ENCODE measurements around the gene LIN7B. TPM values are rescaled to one million over a fixed set of nuclear protein-coding genes. Genes with fewer than 3 reads are reported as not detected.

The LIN7B gene
- total RNA-seq, 2 donors from 2014 or later, result 11.8 to 14.6 TPM

GRCh38 chr19:49081273-49081672 is 32.9 kb upstream of the LIN7B start:
- Histone ChIP-seq H3K9me3 (no peaks in the 10 kb centered on the region), H3K4me3 (no peak overlapping the region), H3K27ac (no peak overlapping the region), H3K36me3 (no peaks in the 10 kb centered on the region), H3K9ac (ENCODE audit: low read depth in 2 of 2, low read length in 2 of 2) (no peak overlapping the region), H3K27me3 (no peaks in the 10 kb centered on the region), H3K4me1 (peaks cover under 1% of the 10 kb centered on the region)
- DNase-seq, result no peak
- intact Hi-C loops (cut with DNase I), result no loop called here
- TF ChIP-seq, protein P1, sequence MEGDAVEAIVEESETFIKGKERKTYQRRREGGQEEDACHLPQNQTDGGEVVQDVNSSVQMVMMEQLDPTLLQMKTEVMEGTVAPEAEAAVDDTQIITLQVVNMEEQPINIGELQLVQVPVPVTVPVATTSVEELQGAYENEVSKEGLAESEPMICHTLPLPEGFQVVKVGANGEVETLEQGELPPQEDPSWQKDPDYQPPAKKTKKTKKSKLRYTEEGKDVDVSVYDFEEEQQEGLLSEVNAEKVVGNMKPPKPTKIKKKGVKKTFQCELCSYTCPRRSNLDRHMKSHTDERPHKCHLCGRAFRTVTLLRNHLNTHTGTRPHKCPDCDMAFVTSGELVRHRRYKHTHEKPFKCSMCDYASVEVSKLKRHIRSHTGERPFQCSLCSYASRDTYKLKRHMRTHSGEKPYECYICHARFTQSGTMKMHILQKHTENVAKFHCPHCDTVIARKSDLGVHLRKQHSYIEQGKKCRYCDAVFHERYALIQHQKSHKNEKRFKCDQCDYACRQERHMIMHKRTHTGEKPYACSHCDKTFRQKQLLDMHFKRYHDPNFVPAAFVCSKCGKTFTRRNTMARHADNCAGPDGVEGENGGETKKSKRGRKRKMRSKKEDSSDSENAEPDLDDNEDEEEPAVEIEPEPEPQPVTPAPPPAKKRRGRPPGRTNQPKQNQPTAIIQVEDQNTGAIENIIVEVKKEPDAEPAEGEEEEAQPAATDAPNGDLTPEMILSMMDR (IDR thresholded peaks at IDR 0.05), result no peak

DNA sequence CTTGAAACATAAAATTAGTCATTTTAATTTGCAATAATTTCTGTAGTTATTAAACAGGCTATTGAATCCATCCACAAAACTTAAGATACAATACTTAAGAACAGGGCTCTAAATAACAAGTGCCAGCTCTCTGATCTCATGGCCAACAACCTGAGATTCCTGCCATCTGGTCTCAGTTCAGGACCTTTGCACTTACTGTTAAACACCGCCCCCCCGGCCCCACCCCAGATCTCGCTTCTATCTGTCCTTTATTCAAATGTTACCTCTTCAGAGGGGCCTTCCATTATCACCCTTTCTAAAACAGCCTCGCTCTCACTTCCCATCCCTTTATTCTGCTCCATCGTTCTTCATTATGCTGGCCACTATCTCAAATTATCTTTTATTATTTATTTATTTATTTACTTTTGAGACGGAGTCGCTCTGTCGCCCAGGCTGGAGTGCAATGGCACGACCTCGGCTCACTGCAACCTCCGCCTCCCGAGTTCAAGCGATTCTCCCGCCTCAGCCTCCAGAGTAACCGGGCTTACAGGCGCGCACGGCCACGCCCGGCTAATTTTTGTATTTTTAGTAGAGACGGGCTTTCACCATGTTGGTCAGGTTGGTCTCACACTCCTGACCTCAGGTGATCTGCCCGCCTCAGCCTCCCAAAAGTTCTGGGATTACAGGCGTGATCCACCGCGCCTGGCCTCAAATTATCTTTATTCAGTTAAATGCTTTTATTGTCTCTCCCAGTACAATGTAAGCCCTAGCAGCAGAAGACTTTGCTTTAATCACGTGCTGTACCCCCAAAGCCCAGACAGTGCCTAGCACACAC is 29.8 kb upstream of the LIN7B start:
- H3K4me1 ChIP-seq, result peaks cover 8% of the 10 kb centered on the region
- H3K9me3 ChIP-seq, result no peaks in the 10 kb centered on the region
- intact Hi-C loops (cut with DNase I), result no loop called here
- H3K27ac ChIP-seq, result peak overlapping the region; percentile 90
- no peaks in the 10 kb centered on the region for H3K27me3 ChIP-seq
- peak; percentile 40 for DNase-seq
- H3K9ac ChIP-seq (ENCODE audit: low read depth in 2 of 2, low read length in 2 of 2), result peak overlapping the region; percentile 13 to 99
- H3K36me3 ChIP-seq, result peaks cover 6% of the 10 kb centered on the region
- TF ChIP-seq, protein P1 (IDR thresholded peaks at IDR 0.05), result no peak
- H3K4me3 ChIP-seq, result peak overlapping the region; percentile 95

- Histone ChIP-seq H3K4me1 (peaks cover 8% of the 10 kb centered on the region), H3K27me3 (no peaks in the 10 kb centered on the region), H3K36me3 (peaks cover 8% of the 10 kb centered on the region), H3K4me3 (peak within 1 kb of the TSS; percentile 95), H3K27ac (peak within 1 kb of the TSS; percentile 90), H3K9ac (ENCODE audit: low read depth in 2 of 2, low read length in 2 of 2) (peak within 1 kb of the TSS; percentile 95 to 99), H3K9me3 (no peaks in the 10 kb centered on the region)
- peak; percentile 98 for DNase-seq
- intact Hi-C loops (cut with DNase I), result no loop called here
- TF ChIP-seq, protein P1 (IDR thresholded peaks at IDR 0.05), result no peak
Observed at GRCh38 chr19:49085020-49085867, 28.9 kb upstream of the LIN7B start, which contains the start of gene SNRNP70. SNRNP70 (plus strand) TSS chr19:49085451; CDS start chr19:49086415, 964 bp downstream.

DNA sequence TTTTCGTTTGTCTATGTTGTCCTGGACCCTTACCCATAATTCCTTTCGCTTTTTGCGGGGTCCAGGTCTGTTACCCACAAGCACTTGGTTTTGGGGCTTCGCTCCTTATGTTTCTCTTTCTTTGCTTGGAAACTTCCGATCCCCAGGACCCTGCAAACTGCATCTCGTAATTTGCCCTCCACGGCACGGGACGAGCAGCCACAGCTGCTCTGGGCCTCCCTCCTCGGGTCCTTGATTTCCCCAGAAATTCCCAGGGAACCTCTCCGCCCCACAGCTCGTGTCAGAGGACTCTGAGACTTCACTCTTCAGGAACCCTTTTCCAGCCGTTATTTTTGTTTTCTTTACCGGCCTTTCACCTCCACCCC is 28.3 kb upstream of the LIN7B start:
- TF ChIP-seq, protein P1 (IDR thresholded peaks at IDR 0.05), result no peak
- Histone ChIP-seq H3K36me3 (peaks cover 14% of the 10 kb centered on the region), H3K9me3 (no peaks in the 10 kb centered on the region), H3K4me3 (peak overlapping the region; percentile 95), H3K27me3 (no peaks in the 10 kb centered on the region), H3K27ac (peak overlapping the region; percentile 90), H3K4me1 (peaks cover 8% of the 10 kb centered on the region), H3K9ac (ENCODE audit: low read depth in 2 of 2, low read length in 2 of 2) (peak overlapping the region; percentile 95 to 99)
- DNase-seq, result no peak
- intact Hi-C loops (cut with DNase I), result no loop called here

- H3K4me3 ChIP-seq, result peak overlapping the region; percentile 95
- TF ChIP-seq, protein P1 (IDR thresholded peaks at IDR 0.05), result no peak
- H3K27ac ChIP-seq, result no peak overlapping the region
Observed at GRCh38 chr19:49086296-49086695, 27.9 kb upstream of the LIN7B start.

More at GRCh38 chr19:49086296-49086695, 27.9 kb upstream of the LIN7B start:
- H3K27me3 ChIP-seq, result no peaks in the 10 kb centered on the region
- H3K9ac ChIP-seq (ENCODE audit: low read depth in 2 of 2, low read length in 2 of 2), result peak overlapping the region; percentile 95 to 99
- peaks cover 8% of the 10 kb centered on the region for H3K4me1 ChIP-seq
- DNase-seq, result no peak
- peaks cover 16% of the 10 kb centered on the region for H3K36me3 ChIP-seq
- intact Hi-C loops (cut with DNase I), result no loop called here
- no peaks in the 10 kb centered on the region for H3K9me3 ChIP-seq
